ENCODE measurements around the gene ST6GALNAC4. TPM values are rescaled to one million over a fixed set of nuclear protein-coding genes. Genes with fewer than 3 reads are reported as not detected.
"Not testable (repeated sequence)": the region's sequence is repeated elsewhere in the genome, so short reads cannot be mapped to it uniquely, and the experiment has no call there.

ST6GALNAC4 gene
- total RNA-seq, 1 experiment from 2014 or later, result 41.6 TPM

DNA sequence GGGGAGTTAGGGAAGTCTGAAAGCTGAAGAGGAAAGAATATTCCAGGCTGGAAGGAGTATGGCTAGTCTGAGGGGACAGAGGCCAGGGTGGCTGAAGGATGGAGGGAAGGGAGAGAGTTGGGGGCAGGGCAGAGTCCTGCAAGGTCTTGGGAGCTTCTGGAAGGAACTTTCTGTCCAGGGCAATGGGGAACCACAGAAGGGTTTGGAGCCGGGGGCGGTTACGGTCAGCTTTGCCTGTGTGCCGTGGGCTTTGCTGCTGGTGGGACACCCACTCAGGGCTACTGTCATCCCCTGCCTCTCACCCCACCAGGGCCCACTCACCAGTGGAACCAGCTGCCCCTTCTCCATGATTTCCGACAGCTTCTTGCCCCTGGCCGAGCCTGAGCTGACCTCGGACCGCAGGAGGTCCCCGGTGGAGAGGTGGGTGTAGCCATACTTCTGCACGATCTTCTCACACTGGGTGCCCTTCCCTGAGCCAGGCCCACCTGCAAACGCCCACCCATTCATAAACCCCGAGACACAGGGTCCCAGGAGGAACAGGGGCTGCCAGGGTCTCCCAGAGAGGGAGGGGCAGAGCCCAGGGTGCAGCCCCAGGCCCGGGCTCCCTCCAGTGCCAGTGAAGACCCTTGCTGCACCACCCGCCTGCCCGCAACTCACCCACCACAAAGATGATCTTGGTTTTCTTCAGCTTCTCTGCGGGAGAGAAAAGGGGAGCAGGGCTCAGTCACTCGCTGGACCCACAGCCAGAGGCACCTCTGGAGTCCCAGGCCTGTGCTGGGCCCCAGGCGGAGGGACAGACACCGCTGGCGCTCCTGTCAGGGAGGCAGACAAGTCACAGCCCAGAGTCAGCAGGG, 44.2 kb downstream of the ST6GALNAC4 start:
- no peak for DNase-seq (ENCODE audit: low read depth)

DNA sequence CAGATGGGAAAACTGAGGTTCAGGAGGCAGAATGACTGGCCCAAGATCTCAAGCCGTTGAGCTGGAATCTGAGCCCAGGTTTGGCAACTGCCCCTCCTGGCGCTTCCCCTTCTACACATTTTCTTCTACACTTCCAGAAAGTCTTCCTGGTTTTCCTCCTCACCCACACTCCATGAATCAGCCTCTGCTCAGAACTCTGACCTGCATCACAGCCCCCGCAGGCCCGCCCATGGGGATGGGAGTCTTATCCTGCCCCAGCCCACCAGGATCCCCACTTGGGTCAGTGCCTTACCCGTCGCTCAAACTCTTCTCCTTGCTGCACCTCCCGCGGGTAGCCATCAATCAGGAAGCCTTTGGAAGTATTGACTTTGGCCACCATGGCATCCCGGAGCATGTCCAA, 45.3 kb downstream of the ST6GALNAC4 start:
- DNase-seq (ENCODE audit: low read depth), result no peak

DNA sequence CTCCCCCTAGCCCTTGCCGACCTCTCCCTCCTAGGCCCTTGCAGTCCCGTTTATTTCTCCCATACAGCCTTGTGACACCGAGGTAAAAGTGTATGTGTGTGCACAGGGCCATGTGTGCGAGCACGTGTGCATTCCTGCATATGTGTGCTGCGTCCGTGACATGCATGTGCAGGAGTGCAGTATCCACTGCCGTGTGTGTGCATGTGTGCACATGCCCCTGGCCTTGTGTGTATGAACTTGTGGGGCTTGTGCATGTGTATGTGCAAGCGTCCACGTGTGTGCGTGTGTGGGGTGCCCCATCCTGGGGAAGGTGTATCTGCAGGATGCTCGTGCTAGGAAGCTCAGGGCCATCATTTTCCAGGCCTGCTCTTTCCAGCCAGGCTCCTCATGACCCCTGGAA, 46.0 kb downstream of the ST6GALNAC4 start:
- no peak for DNase-seq (ENCODE audit: low read depth)

DNA sequence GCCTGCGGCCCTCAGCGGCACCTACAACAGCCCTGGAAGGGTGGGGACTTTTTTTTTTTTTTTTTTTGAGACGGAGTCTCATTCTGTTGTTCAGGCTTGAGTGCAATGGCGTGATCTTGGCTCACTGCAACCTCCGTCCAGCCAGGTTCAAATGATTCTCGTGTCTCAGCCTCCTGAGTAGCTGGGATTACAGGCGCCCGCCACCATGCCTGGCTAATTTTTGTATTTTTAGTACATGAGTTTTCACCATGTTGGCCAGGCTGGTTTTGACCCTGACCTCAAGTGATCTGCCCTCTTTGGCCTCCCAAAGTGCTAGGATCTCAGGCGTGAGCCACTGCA, 46.7 kb downstream of the ST6GALNAC4 start:
- DNase-seq (ENCODE audit: low read depth), result not testable (repeated sequence)

DNA sequence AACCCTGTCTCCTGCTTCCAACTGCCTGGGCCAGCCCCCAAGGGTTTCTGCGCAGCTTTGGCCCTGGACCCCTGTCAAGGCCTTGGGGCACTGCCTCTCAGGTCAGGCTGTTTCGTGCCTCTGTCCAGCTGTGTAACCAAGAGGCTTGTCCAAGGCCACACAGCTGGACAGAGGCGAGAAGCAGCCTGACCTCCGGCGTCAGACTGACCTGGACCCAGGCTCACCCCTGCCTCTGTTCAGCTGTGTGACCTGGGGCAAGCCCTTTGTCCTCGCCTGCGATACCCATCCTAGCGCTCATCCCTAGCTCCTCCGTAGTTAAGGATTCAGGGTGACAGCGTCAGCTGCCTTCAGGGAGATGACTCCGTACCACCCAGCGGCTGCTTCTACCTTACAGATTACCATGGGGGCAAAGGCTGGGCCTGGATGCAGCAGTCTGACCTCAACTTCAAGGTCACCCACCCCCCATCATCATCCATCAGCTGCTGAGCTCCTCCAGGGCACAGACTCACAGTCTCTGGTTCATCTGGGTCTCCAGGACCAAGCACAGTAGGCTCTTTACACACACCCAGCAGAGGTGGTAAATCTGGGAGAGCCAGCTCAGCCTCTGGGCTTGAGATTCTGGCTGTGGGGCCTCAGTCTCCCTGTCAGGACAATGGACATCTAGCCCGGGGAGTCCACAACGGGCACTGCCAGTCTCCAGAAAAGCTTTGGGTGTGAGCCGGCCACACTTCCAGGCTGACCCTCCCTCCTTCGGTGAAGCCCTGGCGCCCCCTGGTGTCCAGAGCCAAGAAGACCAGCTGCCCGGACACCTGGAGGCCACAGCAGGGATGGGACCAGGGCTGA, 47.3 kb downstream of the ST6GALNAC4 start:
- peak; percentile 78 for DNase-seq (ENCODE audit: low read depth)

DNA sequence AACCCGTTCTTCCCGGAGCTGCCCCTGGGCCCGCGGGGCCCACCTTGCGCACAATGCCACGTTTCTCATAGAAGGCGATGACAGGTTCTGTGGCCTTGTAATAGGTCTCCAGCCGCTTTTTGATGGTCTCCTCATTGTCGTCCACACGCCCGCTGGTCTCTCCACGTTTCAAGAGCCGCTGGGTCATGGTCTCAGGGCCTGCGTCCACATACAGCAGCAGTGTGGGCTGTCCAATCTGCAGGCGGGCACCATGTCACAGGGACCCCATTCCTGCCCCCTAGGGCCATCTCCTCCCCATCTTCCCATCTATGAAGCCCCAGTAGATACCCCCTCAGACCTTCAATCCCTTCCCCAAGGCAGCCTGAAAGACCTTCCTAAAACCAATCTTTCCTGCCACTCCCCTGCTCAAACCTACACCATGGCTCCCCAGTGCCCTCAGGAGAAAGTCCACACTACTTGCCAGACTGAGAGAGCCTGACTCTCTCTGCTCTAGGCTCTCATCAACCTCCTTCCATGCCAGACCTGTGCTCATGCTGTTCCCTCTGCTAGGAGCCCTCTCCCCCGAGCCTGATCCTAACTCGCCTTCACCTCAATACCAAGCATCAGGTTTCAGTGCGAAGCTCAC, 48.5 kb downstream of the ST6GALNAC4 start:
- no peak for DNase-seq (ENCODE audit: low read depth)

DNA sequence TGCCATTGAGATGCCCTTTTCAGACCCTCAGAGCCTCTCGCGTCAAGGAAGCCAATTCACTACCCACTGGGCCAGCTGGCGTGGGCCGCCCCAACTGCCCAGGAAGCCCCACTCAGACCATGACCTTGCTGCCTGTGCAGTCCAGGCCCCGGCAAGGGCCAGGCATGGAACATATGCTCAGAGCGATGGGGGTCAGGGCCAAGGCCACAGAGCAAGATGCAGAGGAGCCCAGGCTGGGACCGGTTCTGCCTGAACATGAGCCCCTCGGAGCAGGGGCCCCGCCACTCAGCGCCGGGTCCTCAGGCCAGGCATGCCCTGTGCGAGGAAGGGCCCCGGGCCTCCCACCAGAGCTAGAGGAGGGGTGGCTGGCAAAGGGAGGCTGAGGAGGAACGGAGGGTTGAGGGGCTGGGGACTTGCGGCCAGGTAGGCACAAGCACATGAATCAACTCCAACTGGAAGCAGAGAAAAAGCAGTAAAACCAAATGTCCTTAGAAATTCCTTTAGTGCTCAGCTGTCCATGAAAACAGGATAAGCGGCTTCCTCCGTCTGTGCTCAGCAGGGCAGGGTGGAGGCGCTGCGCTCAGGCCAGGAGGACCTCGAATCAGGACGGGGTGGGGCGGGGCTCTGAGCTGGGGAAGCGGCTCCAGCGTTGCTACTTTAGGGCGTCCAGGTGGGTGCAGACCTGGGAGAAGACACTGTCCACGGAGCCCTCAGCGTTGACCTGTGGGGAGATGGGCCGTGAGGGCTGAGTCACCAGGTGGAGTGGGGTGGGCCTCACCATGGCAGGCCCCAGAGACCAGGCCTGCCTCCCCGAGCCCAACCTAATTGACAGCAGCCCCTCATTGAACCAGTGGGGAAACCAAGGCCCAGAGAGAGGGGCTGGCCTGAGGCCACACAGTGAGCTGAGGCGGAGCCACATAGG, 49.2 kb downstream of the ST6GALNAC4 start:
- no peak for DNase-seq (ENCODE audit: low read depth)

DNA sequence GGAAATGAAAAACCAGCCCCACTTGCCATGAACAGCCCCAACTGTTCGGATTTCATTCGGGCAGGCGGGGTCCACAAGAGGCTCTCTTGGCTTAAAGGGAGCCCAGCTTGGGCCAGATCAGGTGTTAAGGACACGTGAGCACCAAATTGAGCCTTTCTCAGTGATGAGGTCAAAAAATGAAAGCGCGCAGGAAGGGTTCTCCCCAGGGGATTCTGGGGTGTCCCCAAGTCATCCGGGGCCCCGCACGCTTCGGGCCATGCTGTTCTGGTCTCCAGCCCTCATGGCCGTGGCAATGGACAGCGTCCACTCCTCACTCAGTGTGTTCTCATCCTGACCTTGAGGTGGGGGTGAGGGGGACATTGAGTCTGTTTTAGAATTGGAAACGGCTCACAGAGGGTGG, 50.3 kb downstream of the ST6GALNAC4 start:
- no peak for DNase-seq (ENCODE audit: low read depth)

DNA sequence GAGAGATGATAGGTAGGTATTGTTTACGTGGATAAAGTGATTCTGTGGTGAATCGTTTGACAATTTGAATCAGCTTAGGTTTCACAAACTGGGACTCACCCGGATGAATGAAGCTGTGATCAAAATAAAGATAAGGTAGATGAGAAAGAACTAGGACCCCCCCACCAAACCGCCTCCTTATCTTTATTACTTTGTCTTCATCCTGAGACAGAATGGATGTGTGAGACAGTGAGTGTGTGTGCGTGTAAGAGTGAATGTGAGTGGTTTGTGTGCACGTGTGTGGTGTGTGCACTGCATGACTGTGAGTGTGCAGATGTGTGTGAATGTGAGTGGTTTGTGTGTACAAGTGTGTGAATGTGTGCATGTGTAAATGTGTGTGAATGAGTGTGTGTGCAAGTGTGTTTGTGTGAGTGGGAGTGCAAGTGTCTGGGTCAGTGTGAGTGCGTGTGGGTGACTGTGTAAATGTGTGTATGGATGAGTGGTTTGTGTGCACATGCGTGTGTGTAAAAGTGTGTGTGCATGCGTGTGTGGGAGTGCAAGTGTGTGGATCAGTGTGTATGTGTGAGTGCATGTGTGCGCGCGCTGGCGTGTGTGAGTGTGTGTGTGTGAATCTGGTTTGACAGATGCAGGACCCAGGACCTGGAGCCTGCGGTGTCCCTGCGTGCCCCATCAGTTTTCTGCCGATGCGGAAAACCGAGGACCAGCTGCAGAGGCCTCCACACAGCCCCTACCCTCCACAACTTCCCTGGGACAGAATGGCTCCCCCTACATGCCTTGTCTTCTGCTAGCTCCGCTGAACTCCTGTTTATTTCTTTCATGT, 51.0 kb downstream of the ST6GALNAC4 start:
- DNase-seq (ENCODE audit: low read depth), result no peak

DNA sequence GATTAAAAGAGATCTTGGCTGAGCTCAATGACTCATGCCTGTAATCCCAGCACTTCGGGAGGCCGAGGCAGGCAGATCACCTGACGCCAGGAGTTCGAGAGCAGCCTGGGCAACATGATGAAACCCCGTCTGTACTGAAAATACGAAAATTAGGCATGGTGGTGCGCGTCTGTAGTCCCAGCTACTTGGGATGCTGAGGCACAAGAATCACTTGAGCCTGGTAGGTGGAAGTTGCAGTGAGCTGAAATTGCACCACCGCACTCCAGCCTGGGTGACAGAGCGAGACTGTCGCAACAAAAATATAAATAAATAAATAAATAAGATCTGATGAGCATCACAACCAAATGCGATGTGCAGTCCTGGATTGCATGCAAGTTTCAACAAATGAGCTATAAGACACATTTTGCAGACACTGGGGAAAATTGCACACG, 53.6 kb downstream of the ST6GALNAC4 start:
- DNase-seq (ENCODE audit: low read depth), result no peak

DNA sequence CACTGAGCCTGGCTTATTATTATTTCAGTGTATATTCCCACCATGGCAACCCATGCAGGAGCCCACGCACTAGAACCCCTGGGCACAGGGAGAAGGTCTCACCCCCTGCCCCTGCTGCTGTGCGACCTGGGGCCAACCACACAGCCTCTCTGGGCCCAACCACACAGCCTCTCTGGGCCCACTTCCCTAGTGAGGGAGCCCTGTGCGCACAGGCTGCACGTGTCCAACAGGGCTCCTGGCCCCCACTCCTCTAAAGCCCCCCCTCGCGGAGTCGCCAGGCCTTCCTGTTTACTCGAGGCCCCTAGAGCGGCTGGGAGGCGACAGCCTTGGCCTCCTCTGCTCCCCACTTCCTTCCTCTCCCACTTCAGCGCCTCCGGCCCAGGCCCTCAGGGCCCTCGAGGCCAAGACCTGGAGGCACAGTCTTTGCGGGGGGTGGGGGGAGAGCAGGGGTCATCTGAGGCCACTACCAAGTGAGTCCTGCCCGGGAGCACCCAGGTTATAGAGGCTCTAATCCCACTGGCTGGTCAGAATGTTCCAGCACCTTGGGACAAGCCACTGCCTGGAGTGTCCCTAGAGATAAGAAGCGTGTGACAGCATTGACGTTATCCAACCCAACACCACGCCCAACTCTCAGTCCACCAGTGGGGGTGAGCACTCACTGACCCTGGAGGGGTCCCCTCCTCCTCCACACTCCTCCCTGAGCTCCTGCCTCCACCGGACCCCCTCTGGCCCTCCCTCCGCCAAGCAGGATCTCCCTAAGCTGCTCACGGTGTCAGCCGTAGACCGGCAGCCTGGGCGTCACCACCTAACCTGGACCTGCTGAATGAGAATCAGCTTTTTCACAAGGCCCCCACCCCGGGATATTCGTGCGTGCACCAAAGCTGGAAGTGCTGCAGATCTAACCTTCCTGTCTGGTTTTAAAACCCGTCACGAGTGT, 54.5 kb downstream of the ST6GALNAC4 start:
- DNase-seq (ENCODE audit: low read depth), result no peak

DNA sequence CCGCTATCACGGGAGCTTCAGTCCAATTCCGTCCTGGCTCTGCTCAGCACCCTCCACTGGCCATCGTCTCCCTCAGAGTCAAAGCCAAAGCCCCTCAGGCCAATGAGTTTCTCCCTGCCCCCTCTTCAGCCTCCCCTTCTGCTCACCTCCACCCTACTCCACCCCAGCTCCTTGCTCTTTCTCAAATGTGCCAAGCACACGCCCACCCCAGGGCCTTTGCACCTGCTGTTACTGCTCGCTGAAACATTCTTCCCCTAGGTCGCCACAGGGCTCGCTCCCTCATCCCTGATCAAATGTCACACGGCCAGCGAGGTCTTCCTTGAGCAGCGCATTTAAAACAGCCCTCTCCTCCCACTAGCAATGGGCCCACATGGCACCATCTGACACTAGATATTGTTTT, 56.1 kb downstream of the ST6GALNAC4 start:
- DNase-seq (ENCODE audit: low read depth), result no peak

DNA sequence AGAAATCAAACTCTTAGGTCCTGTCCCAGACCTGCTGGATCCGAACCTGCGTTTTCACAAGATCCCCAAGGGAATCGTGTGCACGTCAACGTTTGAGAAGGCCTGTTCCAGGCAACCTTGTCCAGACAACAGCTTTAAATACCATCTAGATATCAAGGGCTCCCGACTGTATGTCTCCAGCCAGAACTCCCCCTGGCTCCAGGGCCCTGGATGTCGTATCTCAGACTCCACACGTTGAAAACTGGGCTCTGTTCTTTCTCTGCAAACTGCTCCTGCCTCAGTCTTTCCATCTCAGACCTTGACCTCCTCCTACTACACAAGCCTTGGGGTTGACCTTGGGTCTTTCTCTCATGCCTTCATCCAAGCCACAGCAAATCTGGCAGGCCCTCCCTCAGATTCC, 56.6 kb downstream of the ST6GALNAC4 start:
- DNase-seq (ENCODE audit: low read depth), result no peak

DNA sequence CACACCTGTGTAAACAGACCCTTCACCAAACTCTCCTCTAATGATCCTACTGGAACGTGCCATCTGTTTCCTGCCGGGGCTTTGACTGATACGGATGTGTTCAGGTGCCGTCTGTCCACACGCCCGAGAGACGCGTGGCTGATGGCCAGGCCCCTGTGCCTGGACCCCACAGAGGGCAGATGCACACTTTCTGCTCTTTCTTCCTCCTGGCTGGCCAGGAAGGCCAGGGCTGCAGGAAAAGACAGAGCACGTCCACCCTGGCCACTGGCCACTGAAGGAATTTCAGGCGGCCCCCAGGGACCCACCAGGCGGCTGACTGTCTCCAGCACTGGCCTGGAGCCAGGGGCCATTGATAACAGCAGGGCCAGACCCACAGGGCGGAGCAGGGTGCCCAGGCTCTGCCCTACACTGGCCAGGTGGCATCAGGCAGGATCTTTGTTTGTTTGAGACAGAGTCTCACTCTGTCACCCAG, 58.8 kb downstream of the ST6GALNAC4 start:
- peak; percentile 45 for DNase-seq (ENCODE audit: low read depth)

Other genes starting within 250 kb of the ST6GALNAC4 start
- not detected in 2 replicates for gene CFAP157, start 210.1 kb downstream of the ST6GALNAC4 start, total RNA-seq (2014; rRNA removed)
- gene PTRH1, start 201.4 kb downstream of the ST6GALNAC4 start, total RNA-seq (2014; rRNA removed), result 23.9 and 28.8 TPM in 2 replicates
- not detected in 2 replicates for gene TTC16, start 201.0 kb downstream of the ST6GALNAC4 start, total RNA-seq (2014; rRNA removed)
- 10.4 and 10.5 TPM in 2 replicates for gene TOR2A, start 181.7 kb downstream of the ST6GALNAC4 start, total RNA-seq (2014; rRNA removed)
- not detected in 2 replicates for gene SH2D3C, start 138.4 kb downstream of the ST6GALNAC4 start, total RNA-seq (2014; rRNA removed)
- gene CDK9, start 131.0 kb downstream of the ST6GALNAC4 start, total RNA-seq (2014; rRNA removed), result 36.6 and 37.0 TPM in 2 replicates
- 94.1 and 104 TPM in 2 replicates for gene FPGS, start 114.2 kb downstream of the ST6GALNAC4 start, total RNA-seq (2014; rRNA removed)
- 47.5 and 48.3 TPM in 2 replicates for gene ENG, start 62.4 kb downstream of the ST6GALNAC4 start, total RNA-seq (2014; rRNA removed)
- gene AK1, start 39.4 kb downstream of the ST6GALNAC4 start, total RNA-seq (2014; rRNA removed), result 75.1 and 85.0 TPM in 2 replicates
- gene ST6GALNAC6, start 17.4 kb downstream of the ST6GALNAC4 start, total RNA-seq (2014; rRNA removed), result 105 and 110 TPM in 2 replicates
- 2.0 and 2.6 TPM in 2 replicates for gene PIP5KL1, start 13.7 kb upstream of the ST6GALNAC4 start, total RNA-seq (2014; rRNA removed)
- 29.0 and 29.5 TPM in 2 replicates for gene DPM2, start 20.8 kb upstream of the ST6GALNAC4 start, total RNA-seq (2014; rRNA removed)
- 4.8 and 12.2 TPM in 2 replicates for gene EEIG1, start 63.9 kb upstream of the ST6GALNAC4 start, total RNA-seq (2014; rRNA removed)
- gene NAIF1, start 150.3 kb upstream of the ST6GALNAC4 start, total RNA-seq (2014; rRNA removed), result 13.5 and 14.0 TPM in 2 replicates
- 24.9 and 25.2 TPM in 2 replicates for gene SLC25A25, start 151.2 kb upstream of the ST6GALNAC4 start, total RNA-seq (2014; rRNA removed)
- 60.7 and 62.8 TPM in 2 replicates for gene PTGES2, start 210.7 kb upstream of the ST6GALNAC4 start, total RNA-seq (2014; rRNA removed)
- not detected in 2 replicates for gene LCN2, start 232.4 kb upstream of the ST6GALNAC4 start, total RNA-seq (2014; rRNA removed)
- gene BBLN, start 243.2 kb upstream of the ST6GALNAC4 start, total RNA-seq (2014; rRNA removed), result 180 and 197 TPM in 2 replicates